ENCODE measurements around the gene SMARCAD1. TPM values are rescaled to one million over a fixed set of nuclear protein-coding genes. Genes with fewer than 3 reads are reported as not detected.

Gene SMARCAD1
- total RNA-seq, 2 donors from 2014 or later, result 12.2 to 13.8 TPM

GRCh38 chr4:94221916-94222315 lies 14.3 kb downstream of the SMARCAD1 start:
- intact Hi-C loops (cut with DNase I), result no loop called here
- DNase-seq, result no peak
- no peak for ATAC-seq

DNA sequence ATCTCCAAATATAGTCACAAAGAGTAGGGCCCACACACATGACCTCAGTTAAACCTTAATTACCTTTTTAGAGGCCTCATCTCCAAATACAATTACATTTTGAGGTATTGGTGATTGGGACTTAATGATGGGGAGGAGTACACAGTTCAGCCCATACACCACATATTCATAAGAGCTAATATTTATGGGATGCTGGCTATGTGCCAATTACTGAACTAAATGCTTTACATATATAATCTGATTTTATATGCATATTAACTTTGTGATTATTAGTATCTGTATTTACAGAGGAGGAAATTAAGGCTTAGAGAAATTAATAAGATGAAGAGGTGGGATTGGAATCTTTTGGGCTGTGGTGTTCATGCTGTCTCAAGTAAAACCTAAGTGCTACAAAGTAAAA lies 17.8 kb downstream of the SMARCAD1 start:
- DNase-seq (no peak), ATAC-seq (no peak)

GRCh38 chr4:94226763-94227162 lies 19.1 kb downstream of the SMARCAD1 start:
- DNase-seq (no peak), ATAC-seq (no peak)

More for the DNA sequence above, 17.8 kb downstream of the SMARCAD1 start:
- intact Hi-C loops (cut with DNase I), result no loop called here

DNA sequence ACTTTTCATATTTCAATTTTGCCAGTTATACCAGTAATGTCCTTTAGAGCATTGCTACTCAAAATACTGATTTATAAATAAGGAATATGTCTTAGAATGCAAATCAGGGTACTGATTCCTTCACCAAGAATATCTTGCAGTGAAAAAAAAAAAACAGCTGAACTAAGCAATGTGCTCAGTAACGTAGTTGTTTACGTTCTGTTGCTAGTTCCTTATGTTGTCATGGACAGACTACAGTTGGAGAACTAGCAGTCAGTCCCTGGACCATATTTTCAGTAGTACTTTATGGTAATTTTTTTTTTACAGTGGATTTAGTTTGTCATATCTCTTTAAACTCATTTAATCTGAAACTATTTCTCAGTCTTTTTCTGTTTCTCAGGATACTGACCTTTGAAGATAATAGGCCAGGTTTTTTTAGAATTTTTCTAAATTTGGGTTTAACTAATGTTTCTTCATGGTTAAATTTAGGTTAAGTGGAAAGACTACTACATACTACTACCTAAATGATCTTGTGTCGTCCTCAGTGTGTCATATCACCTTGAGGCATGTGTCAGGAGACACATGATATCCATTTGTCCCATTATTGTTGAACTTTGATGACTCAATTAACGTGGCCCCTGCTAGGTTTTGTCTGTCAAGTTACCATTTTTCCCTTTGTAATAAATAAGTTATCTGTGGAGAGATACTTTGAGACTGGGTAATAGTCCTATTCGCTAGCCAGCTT lies 21.0 kb downstream of the SMARCAD1 start:
- DNase-seq (no peak), ATAC-seq (peak in 1 of 2 donors; percentile 27)
- intact Hi-C loops (cut with DNase I), result no loop called here

More at GRCh38 chr4:94226763-94227162, 19.1 kb downstream of the SMARCAD1 start:
- intact Hi-C loops (cut with DNase I), result no loop called here

GRCh38 chr4:94232519-94232918 lies 24.9 kb downstream of the SMARCAD1 start:
- ATAC-seq (no peak), DNase-seq (no peak)
- intact Hi-C loops (cut with DNase I), result no loop called here

- intact Hi-C loops (cut with DNase I), result no loop called here
- no peak for ATAC-seq
- no peak for DNase-seq
These were observed 28.2 kb downstream of the SMARCAD1 start for GRCh38 chr4:94235825-94236224.

GRCh38 chr4:94237271-94237670 lies 29.6 kb downstream of the SMARCAD1 start:
- intact Hi-C loops (cut with DNase I), result no loop called here
- DNase-seq (no peak), ATAC-seq (no peak)

GRCh38 chr4:94238160-94238559 lies 30.5 kb downstream of the SMARCAD1 start:
- ATAC-seq (no peak), DNase-seq (no peak)
- intact Hi-C loops (cut with DNase I), result no loop called here

- ATAC-seq (no peak), DNase-seq (no peak)
- intact Hi-C loops (cut with DNase I), result no loop called here
These were observed 32.7 kb downstream of the SMARCAD1 start for GRCh38 chr4:94240384-94240783.

GRCh38 chr4:94244087-94244828 lies 36.6 kb downstream of the SMARCAD1 start:
- intact Hi-C loops (cut with DNase I), result no loop called here
- DNase-seq (no peak), ATAC-seq (peak; percentile 20 to 54)

DNA sequence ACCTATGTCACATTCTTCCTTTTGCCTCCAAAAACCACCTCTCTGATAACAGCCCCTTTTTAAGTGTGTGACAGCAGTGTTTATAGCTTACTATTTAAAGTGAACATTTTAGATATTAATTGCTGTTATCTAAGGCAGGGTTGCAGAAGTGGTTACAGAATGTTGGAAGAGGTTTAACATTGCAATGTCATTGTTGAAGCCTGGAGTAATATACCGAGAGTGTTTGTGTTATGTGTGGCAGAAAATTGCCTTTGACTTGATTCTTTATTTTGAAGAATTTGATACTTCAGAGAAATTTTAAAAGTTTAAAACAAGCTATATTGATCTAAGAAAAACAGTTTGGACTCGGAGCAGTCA lies 37.1 kb downstream of the SMARCAD1 start:
- DNase-seq (no peak), ATAC-seq (peak; percentile 27 to 41)
- intact Hi-C loops (cut with DNase I), result no loop called here

GRCh38 chr4:94251094-94251493 lies 43.4 kb downstream of the SMARCAD1 start:
- intact Hi-C loops (cut with DNase I), result no loop called here
- DNase-seq, result no peak
- ATAC-seq, result no peak

DNA sequence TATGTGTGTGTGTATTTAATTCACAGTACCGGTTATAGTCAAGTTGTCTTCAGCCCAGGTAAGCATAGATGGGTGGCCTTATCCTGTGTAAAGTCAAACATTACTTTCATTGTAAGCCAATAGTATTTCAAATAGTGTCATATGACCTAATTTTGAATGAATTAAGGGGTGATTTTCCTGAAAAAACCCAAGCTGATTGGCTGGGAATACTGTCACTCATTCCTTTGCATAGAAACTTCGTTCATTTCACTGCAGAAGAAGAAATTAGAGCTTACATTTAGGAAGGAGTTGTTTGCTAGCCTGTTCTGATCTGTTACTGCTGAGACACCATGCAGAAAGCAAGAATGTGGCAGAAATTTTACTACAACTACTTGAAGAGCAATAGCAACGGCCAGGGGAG lies 45.4 kb downstream of the SMARCAD1 start:
- no peak for ATAC-seq
- intact Hi-C loops (cut with DNase I), result no loop called here

GRCh38 chr4:94256144-94256783 lies 48.6 kb downstream of the SMARCAD1 start:
- ATAC-seq (no peak), DNase-seq (no peak)
- intact Hi-C loops (cut with DNase I), result loop anchor here in 1 of 2 donors (5.0 kb wide), 1 partner anchor 464 kb away; no protein-coding TSS in a partner anchor

More for the DNA sequence above, 45.4 kb downstream of the SMARCAD1 start:
- DNase-seq, result no peak

DNA sequence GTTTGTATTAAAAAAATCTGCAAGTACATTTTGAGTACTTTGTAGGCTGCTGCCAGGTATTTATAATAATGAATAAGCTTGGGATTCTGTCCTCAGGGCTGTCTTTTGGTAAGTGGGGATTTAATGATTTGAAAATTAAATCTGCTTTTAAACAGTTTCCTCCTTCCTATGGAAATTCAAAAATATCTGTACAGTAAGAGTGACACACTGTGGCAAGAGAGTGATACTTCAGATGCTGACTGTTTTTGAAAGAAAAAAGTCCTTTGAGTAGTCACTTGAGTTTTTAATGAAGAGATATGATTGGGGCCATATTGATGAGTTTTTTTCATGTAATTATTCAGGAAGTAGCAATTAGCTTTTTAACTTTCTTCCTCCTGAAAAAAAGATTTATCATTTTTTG lies 49.2 kb downstream of the SMARCAD1 start:
- DNase-seq, result no peak
- ATAC-seq, result no peak
- intact Hi-C loops (cut with DNase I), result loop anchor here in 1 of 2 donors (5.0 kb wide), 1 partner anchor 465 kb away; no protein-coding TSS in a partner anchor

- DNase-seq, result no peak
- intact Hi-C loops (cut with DNase I), result no loop called here
- no peak for ATAC-seq
These were observed 54.7 kb downstream of the SMARCAD1 start for GRCh38 chr4:94262163-94263016.

- no peak for DNase-seq
- intact Hi-C loops (cut with DNase I), result no loop called here
- no peak for ATAC-seq
These were observed 59.4 kb downstream of the SMARCAD1 start for GRCh38 chr4:94267037-94267436.

- intact Hi-C loops (cut with DNase I), result no loop called here
- no peak for ATAC-seq
- DNase-seq, result no peak
These were observed 63.6 kb downstream of the SMARCAD1 start for GRCh38 chr4:94271248-94271647.

GRCh38 chr4:94274912-94275311 lies 67.2 kb downstream of the SMARCAD1 start:
- DNase-seq (no peak), ATAC-seq (no peak)
- intact Hi-C loops (cut with DNase I), result no loop called here
